GM12872 (cell line): ENCODE measurements around the gene N4BP2.

ENCODE experiments used
- CTCF ChIP-seq: IDR thresholded peaks from 3 replicates; pipeline ENCODE4 v1.5.1; 2011; ENCODE audit warnings: low read depth, mild to moderate bottlenecking, low read length, moderate library complexity; ENCODE audit not compliant: insufficient read depth

The N4BP2 gene

GRCh38 chr4:40196272-40196671, 139.6 kb downstream of the N4BP2 start:
- no peak for TF ChIP-seq CTCF

DNA sequence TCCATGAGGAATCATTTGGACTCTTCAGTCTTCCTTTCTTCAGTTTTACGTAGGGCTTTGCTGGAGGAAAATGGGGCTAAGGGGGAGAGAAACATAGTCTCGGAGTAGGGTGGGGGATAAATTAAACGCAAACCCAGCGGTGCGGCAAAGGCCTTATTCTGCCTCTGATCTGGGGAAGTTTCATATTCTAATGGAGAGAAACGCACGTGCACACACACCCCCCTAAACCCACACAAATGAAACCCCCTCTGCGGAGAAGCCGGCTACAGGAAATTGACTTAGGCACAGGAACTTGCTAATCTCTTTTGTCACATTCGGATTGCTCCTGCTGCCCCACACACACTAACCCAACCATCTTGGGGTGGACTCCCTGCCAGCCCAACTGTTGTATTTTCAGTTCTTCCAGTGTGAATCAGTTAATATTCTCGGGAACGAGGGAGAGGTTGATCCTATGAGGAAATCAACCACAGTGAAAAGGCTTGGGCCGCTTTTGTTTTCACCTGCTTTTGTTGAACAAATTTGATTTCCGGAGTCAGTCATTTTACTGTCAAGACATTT, 140.2 kb downstream of the N4BP2 start, which contains the start of gene RHOH:
Gene RHOH, plus strand, starts transcription at position 308 of the 558 bp plus-strand sequence. CDS start 46,356 bp downstream, outside the sequence.
- no peak for TF ChIP-seq CTCF

DNA sequence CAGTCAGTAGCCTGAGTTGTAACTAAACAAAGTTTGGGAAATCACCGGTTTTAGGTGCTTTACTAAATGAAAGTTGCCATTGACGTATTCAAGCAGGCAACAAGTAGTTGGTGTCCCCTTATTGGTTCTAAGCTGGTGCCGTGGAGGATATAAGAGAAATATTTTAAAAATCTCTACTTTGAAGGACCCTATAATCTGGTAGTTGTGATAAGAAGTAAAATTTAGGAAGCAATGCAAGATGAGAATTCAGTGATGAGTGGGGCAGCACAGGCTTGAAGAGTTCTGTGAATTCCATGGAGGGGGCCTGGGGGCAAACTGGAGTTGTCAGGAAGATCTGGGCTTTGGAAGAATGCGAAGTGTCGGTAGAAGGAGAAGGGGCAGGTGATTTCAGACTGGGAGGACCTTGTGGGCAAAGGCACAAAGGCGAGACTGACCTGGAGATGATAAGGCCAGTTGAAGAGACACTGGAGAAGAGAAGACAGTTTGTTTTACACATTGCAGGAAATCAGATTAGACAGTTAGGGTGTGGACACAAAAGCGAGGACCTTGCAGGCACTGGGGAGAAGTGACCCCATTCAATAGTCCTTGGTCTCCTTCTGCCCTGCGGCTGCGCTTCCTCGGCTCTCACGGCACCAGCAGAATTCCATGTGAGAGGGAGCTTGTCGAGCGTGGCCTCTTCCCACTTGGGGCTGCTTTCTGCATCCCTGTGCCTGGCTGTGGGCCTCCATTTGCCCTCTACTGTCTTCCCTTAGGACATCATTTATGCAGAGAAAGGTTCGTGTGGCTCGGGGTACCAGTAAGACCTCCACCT, 141.4 kb downstream of the N4BP2 start:
- no peak for TF ChIP-seq CTCF

DNA sequence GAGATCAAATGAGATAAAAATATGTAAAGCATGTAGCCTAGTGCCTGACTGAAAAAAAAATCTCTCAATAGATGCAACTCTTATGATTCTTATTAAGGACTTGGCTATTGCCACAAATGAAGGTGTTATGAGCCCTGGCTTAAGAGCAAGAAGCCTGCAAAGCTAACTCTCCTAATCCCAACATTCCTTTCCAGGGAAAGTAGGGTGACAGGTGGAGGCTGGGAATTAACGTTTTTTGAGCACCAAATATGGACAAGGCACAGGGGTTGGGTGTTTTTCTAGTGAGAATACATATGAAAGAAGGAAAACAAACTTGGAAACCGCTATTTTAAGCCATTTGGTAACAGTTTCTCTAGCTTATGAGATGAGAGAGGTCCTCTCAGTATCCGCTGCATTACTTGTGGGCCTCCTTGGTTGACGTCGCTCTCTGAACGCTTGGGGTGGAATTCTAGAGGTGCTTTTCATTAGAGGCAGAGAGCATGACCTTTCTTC, 142.6 kb downstream of the N4BP2 start:
- no peak for TF ChIP-seq CTCF

DNA sequence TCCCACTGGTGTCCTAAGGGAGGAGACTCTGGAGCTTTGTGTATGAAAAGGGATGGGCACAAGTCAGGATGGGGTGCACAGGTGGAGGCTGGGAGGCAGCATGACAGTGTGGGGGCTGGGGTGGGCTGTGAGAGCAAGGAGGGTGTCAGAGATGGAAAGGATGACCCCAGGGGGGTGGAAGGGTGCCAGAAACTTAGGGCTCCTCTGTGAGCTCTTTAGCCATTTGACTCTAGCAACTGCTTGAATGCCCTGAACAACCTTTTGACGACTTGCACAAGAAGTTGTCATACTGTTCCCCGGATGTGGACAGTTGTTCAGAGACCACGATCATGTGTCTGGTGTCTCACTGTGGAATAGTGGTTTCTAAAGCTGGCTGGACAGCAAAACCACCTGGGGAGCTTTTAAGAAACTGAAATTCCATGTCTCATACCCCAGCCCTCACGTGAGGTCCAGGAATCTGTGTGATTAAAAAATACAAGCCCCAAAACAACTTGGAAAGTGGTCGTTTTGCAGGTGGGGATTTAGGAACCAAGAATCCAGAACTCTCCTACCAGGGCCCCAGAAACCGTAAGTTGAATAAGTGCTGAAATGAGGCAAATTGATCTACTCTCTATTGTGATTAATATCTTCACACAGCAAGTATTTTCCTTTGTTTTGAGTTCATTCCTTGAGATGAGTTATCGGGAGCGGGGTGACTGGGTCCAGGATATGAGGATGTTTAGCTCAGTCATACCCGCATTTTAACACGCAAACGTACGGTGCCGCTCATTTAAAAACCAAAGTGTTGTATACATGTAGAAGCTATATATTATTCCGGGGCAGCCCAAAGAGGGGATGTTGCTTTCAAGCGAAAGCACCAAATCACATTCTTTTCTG, 143.6 kb downstream of the N4BP2 start:
- TF ChIP-seq CTCF: no peak

GRCh38 chr4:40200875-40201801, 144.5 kb downstream of the N4BP2 start:
- no peak for TF ChIP-seq CTCF
